Activated gamma-delta T cell treated with anti-CD3 and anti-CD28 coated beads, Interleukin-2, amount 50 U/mL, for 16 hours (primary cell): ENCODE results near the gene GPS1.
A peak's percentile ranks its signal among the peaks of the same experiment; 100 is the strongest.

ENCODE experiments used
- DNase-seq: peaks from one replicate; pipeline ENCODE4 v3.0.0-alpha.2; 2020; ENCODE audit warnings: low read depth

The GPS1 gene

GRCh38 chr17:82090549-82091263 is 39.0 kb downstream of the GPS1 start:
- no peak for DNase-seq

GRCh38 chr17:82091264-82092066 is 39.8 kb downstream of the GPS1 start:
- no peak for DNase-seq

- DNase-seq, result no peak
These were observed 40.4 kb downstream of the GPS1 start for GRCh38 chr17:82092094-82092586.

GRCh38 chr17:82092628-82092994 is 40.9 kb downstream of the GPS1 start:
- no peak for DNase-seq

- no peak for DNase-seq
These were observed 41.5 kb downstream of the GPS1 start for GRCh38 chr17:82092995-82093751.

- DNase-seq, result no peak
These were observed 43.5 kb downstream of the GPS1 start for GRCh38 chr17:82094931-82095776.

- DNase-seq, result no peak
These were observed 44.3 kb downstream of the GPS1 start for GRCh38 chr17:82095777-82096708.

- no peak for DNase-seq
These were observed 45.0 kb downstream of the GPS1 start for GRCh38 chr17:82096709-82097183.

- DNase-seq, result peak; percentile 27
These were observed 45.7 kb downstream of the GPS1 start for GRCh38 chr17:82097184-82097918.

GRCh38 chr17:82097919-82098168 is 46.1 kb downstream of the GPS1 start:
- no peak for DNase-seq

- peak; percentile 89 for DNase-seq
These were observed 46.7 kb downstream of the GPS1 start, which contains the start of gene FASN for GRCh38 chr17:82098169-82098938. TSS of gene FASN (minus strand) at chr17:82098236. CDS start at chr17:82096445, 1,791 bp downstream.

GRCh38 chr17:82098939-82099763 is 47.5 kb downstream of the GPS1 start:
- DNase-seq, result no peak

- DNase-seq, result no peak
These were observed 49.0 kb downstream of the GPS1 start for GRCh38 chr17:82100502-82101298.

GRCh38 chr17:82101301-82101715 is 49.6 kb downstream of the GPS1 start:
- no peak for DNase-seq

- DNase-seq, result no peak
These were observed 50.3 kb downstream of the GPS1 start for GRCh38 chr17:82101767-82102679.
